ENCODE measurements around the gene TOX3. TPM values are rescaled to one million over a fixed set of nuclear protein-coding genes. Genes with fewer than 3 reads are reported as not detected.

The TOX3 gene
- polyA plus RNA-seq, 1 of the 3 experiments (the other 2 are of a cell fraction): not detected

GRCh38 chr16:52404546-52404945 lies 142.4 kb downstream of the TOX3 start (continued):
- TF ChIP-seq NFIC (IDR thresholded peaks at IDR 0.05; ENCODE audit: borderline replicate concordance): no peak

- no peak overlapping the region for H3K4me2 ChIP-seq
- H3K4me3 ChIP-seq (ENCODE audit: low read depth in 2 of 2, low read length in 1 of 2): no peak overlapping the region
- ChIA-PET CTCF (no interaction called here), POLR2A (no interaction called here)
- WGBS (ENCODE audit: low lambda C conversion rate): 6% methylated on average over 1 of the region's 1 CpG
- no peak for TF ChIP-seq EZH2phosphoT487 (IDR thresholded peaks at IDR 0.05; ENCODE audit: borderline replicate concordance, low read depth)
- TF ChIP-seq TCF12 (IDR thresholded peaks at IDR 0.05): no peak
- TF ChIP-seq RXRA (IDR thresholded peaks at IDR 0.05; ENCODE audit: borderline replicate concordance, low read depth): no peak
- no peak for TF ChIP-seq CTCF (IDR thresholded peaks at IDR 0.05)
- no peak for TF ChIP-seq FOSL2 (IDR thresholded peaks at IDR 0.05; ENCODE audit: borderline replicate concordance, low read depth)
- TF ChIP-seq POLR2AphosphoS5 (IDR thresholded peaks at IDR 0.05; ENCODE audit: low read depth, low read length): no peak
- no peak for TF ChIP-seq SMC3 (IDR thresholded peaks at IDR 0.05; ENCODE audit: low read depth, low read length)
- TF ChIP-seq MEF2A (IDR thresholded peaks at IDR 0.05; ENCODE audit: borderline replicate concordance, low read depth): no peak
- no peak for DNase-seq
- no peaks in the 10 kb centered on the region for H4K20me1 ChIP-seq (ENCODE audit: insufficient read depth)
- H3K27me3 ChIP-seq (ENCODE audit: insufficient read depth): no peaks in the 10 kb centered on the region
- H3K9me2 ChIP-seq: no peaks in the 10 kb centered on the region; the same call in 1 of the 2 replicates
- H3K9me3 ChIP-seq: no peaks in the 10 kb centered on the region
- H3K79me2 ChIP-seq (ENCODE audit: insufficient read depth): no peaks in the 10 kb centered on the region
- H3K36me3 ChIP-seq (replicated peaks in 1 of 2; ENCODE audit: control insufficient read depth in 1 of 2, insufficient read depth in 2 of 2, low read length in 1 of 2): no peaks in the 10 kb centered on the region
- no peak overlapping the region for H3K9ac ChIP-seq
- no peak overlapping the region for H3K27ac ChIP-seq (ENCODE audit: low read depth in 2 of 2, low read length in 1 of 2)
- H2AFZ ChIP-seq (ENCODE audit: low read depth): no peak overlapping the region
- H3K4me1 ChIP-seq (ENCODE audit: control insufficient read depth in 1 of 2, insufficient read depth in 2 of 2, low read depth in 1 of 2, low read length in 1 of 2): no peaks in the 10 kb centered on the region
- H3F3A ChIP-seq (replicated peaks; ENCODE audit: insufficient read depth): no peaks in the 10 kb centered on the region
Observed at GRCh38 chr16:52399116-52399515, 147.8 kb downstream of the TOX3 start.

GRCh38 chr16:52398491-52398960 lies 148.4 kb downstream of the TOX3 start:
- Histone ChIP-seq H3K36me3 (replicated peaks in 1 of 2; ENCODE audit: control insufficient read depth in 1 of 2, insufficient read depth in 2 of 2, low read length in 1 of 2) (no peaks in the 10 kb centered on the region), H3K4me3 (ENCODE audit: low read depth in 2 of 2, low read length in 1 of 2) (no peak overlapping the region), H4K20me1 (ENCODE audit: insufficient read depth) (no peaks in the 10 kb centered on the region), H3K79me2 (ENCODE audit: insufficient read depth) (no peaks in the 10 kb centered on the region), H3K27ac (ENCODE audit: low read depth in 2 of 2, low read length in 1 of 2) (no peak overlapping the region), H3K9ac (no peak overlapping the region), H3K9me3 (no peaks in the 10 kb centered on the region), H3K9me2 (no peaks in the 10 kb centered on the region; the same call in 1 of the 2 replicates), H3K4me2 (no peak overlapping the region), H3K4me1 (ENCODE audit: control insufficient read depth in 1 of 2, insufficient read depth in 2 of 2, low read depth in 1 of 2, low read length in 1 of 2) (no peaks in the 10 kb centered on the region), H3F3A (replicated peaks; ENCODE audit: insufficient read depth) (no peaks in the 10 kb centered on the region), H3K27me3 (ENCODE audit: insufficient read depth) (no peaks in the 10 kb centered on the region), H2AFZ (ENCODE audit: low read depth) (no peak overlapping the region)
- DNase-seq: no peak
- ChIA-PET CTCF (no interaction called here), POLR2A (no interaction called here)
- no peak for TF ChIP-seq JUND (IDR thresholded peaks at IDR 0.05)
- TF ChIP-seq USF2 (IDR thresholded peaks at IDR 0.05; ENCODE audit: borderline replicate concordance, low read depth, low read length): no peak
- WGBS (ENCODE audit: low lambda C conversion rate): 8% methylated on average over 3 of the region's 3 CpGs
